HEK293 (cell line): ENCODE data around the gene SHTN1.

ENCODE experiments used
- KLF1 ChIP-seq: fragments of 450-650 bp; formaldehyde crosslinking; IDR thresholded peaks from 2 replicates; pipeline ENCODE4 v1.5.1; 2016; ENCODE audit warnings: missing biosample characterization, missing genetic modification characterization
- MYNN ChIP-seq: fragments of 450-650 bp; formaldehyde crosslinking; IDR thresholded peaks from 2 replicates; pipeline ENCODE4 v1.5.1; 2016; ENCODE audit warnings: missing biosample characterization, missing genetic modification characterization, borderline replicate concordance
- ZNF175 ChIP-seq: fragments of 450-650 bp; formaldehyde crosslinking; IDR thresholded peaks from 2 replicates; pipeline ENCODE4 v1.5.1; 2016; ENCODE audit warnings: missing biosample characterization, missing genetic modification characterization
- ZNF354C ChIP-seq: fragments of 450-650 bp; formaldehyde crosslinking; IDR thresholded peaks from 2 replicates; pipeline ENCODE4 v1.5.1; 2016; ENCODE audit warnings: missing biosample characterization, missing genetic modification characterization, low read depth, borderline replicate concordance
- ZNF707 ChIP-seq: fragments of 450-650 bp; formaldehyde crosslinking; IDR thresholded peaks from 2 replicates; pipeline ENCODE4 v1.5.1; 2016; ENCODE audit warnings: missing biosample characterization, missing genetic modification characterization
- TF ChIP-seq, protein P1 (sequence below): fragments of 450-650 bp; formaldehyde crosslinking; IDR thresholded peaks from 2 replicates; pipeline ENCODE4 v1.5.1; 2016; ENCODE audit warnings: missing biosample characterization, missing genetic modification characterization

DNA sequence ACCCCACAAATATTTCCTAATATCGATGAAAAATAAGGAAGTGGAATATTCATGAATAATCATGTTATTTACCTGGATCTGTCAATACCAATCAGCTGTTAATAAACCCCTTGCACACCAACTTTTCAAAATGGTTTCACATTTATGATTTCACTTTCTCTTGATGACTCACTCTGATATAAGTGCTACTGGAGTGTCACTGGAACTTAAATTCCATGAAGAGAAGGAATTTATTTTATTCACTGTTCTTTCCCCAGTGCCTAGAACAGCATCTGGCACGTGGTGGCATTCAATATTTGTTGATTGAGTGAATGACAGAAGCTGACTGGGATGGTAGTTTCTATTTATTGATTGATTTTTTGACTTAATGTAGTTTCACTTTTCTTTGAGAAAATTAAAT, 159.2 kb downstream of the SHTN1 start:
- TF ChIP-seq, protein P1, sequence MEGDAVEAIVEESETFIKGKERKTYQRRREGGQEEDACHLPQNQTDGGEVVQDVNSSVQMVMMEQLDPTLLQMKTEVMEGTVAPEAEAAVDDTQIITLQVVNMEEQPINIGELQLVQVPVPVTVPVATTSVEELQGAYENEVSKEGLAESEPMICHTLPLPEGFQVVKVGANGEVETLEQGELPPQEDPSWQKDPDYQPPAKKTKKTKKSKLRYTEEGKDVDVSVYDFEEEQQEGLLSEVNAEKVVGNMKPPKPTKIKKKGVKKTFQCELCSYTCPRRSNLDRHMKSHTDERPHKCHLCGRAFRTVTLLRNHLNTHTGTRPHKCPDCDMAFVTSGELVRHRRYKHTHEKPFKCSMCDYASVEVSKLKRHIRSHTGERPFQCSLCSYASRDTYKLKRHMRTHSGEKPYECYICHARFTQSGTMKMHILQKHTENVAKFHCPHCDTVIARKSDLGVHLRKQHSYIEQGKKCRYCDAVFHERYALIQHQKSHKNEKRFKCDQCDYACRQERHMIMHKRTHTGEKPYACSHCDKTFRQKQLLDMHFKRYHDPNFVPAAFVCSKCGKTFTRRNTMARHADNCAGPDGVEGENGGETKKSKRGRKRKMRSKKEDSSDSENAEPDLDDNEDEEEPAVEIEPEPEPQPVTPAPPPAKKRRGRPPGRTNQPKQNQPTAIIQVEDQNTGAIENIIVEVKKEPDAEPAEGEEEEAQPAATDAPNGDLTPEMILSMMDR (tag by site-specific recombination), result no peak
- no peak for TF ChIP-seq ZNF707 (tag by site-specific recombination)
- TF ChIP-seq ZNF354C (tag by site-specific recombination), result no peak
- TF ChIP-seq ZNF175 (tag by site-specific recombination), result no peak
- no peak for TF ChIP-seq MYNN
- no peak for TF ChIP-seq KLF1 (tag by site-specific recombination)
